Measurements from ENCODE around the gene SLC25A45.

Gene SLC25A45

DNA sequence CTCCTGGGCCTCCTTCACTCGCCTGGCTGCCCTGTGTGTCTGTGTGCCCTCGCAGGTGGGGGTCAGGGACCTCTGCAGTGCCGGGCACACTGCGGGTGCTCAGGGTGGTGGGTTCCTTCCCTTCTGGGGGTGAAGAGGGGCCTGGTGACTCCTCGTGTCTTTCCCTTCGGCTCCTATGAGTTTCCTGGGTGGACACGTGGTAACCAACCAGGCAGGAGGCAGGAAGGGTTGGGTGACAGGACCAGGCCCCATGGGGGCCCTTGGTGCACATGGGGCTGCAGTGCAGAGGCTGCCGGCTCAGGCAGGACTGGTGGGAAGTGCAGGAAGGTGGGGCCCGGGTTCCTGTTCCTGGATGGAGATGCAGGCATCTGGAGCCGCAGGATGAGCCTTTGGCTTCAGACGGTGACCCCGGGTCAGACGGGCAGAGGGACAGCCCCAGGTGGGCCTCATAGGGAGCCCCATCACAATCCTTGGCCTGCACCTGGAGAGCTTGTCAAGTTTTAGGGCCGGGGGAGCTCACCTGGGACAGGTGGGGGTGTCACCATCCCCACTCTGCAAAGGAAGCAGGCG is 13.6 kb upstream of the SLC25A45 start:
- Histone ChIP-seq H3K9me3 (ENCODE audit: control insufficient read depth in 2 of 2, low read length in 2 of 2) (no peaks in the 10 kb centered on the region), H3K9ac (ENCODE audit: low read depth in 1 of 2, low read length in 2 of 2) (no peak overlapping the region), H3K4me3 (ENCODE audit: low read length in 2 of 2) (no peak overlapping the region), H3K27me3 (ENCODE audit: control insufficient read depth in 2 of 2, insufficient read depth in 2 of 2, low read length in 2 of 2) (no peaks in the 10 kb centered on the region), H3K36me3 (ENCODE audit: control insufficient read depth in 2 of 2, insufficient read depth in 2 of 2, low read length in 2 of 2) (peaks cover 52 to 62% of the 10 kb centered on the region in 2 donors), H3K27ac (ENCODE audit: low read depth in 2 of 2, low read length in 2 of 2) (no peak overlapping the region), H3K4me1 (ENCODE audit: control insufficient read depth in 2 of 2, insufficient read depth in 2 of 2, low read length in 2 of 2) (peaks cover 4 to 10% of the 10 kb centered on the region in 2 donors)

DNA sequence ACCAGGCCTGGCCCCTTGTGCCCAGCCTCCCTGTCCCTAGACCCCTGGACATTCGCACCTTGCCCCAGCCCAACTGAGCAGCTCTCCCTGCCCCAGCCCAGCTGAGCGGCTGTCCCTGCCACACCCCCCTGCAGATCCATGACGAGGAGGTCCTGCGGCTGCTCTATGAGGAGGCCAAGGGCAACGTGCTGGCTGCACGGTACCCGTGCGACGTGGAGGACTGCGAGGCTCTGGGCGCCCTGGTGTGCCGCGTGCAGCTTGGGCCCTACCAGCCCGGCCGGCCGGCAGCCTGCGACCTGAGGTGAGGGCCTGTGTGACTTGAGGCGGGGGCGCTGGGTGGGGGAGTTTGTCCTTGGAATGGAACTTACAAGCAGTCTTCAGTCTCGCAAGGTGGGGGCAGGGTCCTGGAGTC is 11.7 kb upstream of the SLC25A45 start:
- Histone ChIP-seq H3K36me3 (ENCODE audit: control insufficient read depth in 2 of 2, insufficient read depth in 2 of 2, low read length in 2 of 2) (peaks cover 42 to 47% of the 10 kb centered on the region in 2 donors), H3K4me3 (ENCODE audit: low read length in 2 of 2) (no peak overlapping the region), H3K27ac (ENCODE audit: low read depth in 2 of 2, low read length in 2 of 2) (no peak overlapping the region), H3K9me3 (ENCODE audit: control insufficient read depth in 2 of 2, low read length in 2 of 2) (no peaks in the 10 kb centered on the region), H3K4me1 (ENCODE audit: control insufficient read depth in 2 of 2, insufficient read depth in 2 of 2, low read length in 2 of 2) (peaks cover 7 to 9% of the 10 kb centered on the region in 2 donors), H3K27me3 (ENCODE audit: control insufficient read depth in 2 of 2, insufficient read depth in 2 of 2, low read length in 2 of 2) (no peaks in the 10 kb centered on the region), H3K9ac (ENCODE audit: low read depth in 1 of 2, low read length in 2 of 2) (no peak overlapping the region)

DNA sequence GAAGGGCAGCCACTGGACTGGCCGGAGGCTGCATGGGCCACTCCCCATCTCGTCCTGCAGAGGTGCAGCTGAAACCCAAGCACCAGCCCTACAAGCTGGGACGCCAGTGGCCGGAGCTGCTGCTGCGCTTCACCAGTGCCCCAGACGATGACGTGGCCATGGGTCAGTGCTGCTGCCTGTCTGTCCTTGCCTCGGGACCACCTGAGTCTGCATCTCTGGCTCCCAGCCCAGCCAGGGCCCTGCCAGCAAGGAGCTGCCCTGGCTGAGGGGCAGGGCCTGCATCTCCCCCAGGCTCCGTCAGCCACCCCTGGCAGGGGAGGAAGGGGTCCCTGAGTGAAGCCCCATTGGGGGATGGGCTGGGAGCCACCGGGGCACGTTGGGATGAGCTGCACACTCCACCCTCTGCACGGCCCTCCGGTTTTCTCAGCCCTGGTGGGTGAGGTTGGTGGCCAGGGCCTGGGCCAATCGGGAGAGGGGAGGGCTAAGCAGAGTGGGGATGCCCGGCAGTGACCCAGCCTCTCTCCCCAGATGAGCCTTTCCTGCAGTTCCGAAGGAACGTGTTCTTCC is 11.2 kb upstream of the SLC25A45 start:
- no peaks in the 10 kb centered on the region for H3K27me3 ChIP-seq (ENCODE audit: control insufficient read depth in 2 of 2, insufficient read depth in 2 of 2, low read length in 2 of 2)
- peaks cover 39 to 52% of the 10 kb centered on the region in 2 donors for H3K36me3 ChIP-seq (ENCODE audit: control insufficient read depth in 2 of 2, insufficient read depth in 2 of 2, low read length in 2 of 2)
- no peak overlapping the region for H3K9ac ChIP-seq (ENCODE audit: low read depth in 1 of 2, low read length in 2 of 2)
- no peak overlapping the region for H3K27ac ChIP-seq (ENCODE audit: low read depth in 2 of 2, low read length in 2 of 2)
- H3K4me3 ChIP-seq (ENCODE audit: low read length in 2 of 2): no peak overlapping the region
- H3K4me1 ChIP-seq (ENCODE audit: control insufficient read depth in 2 of 2, insufficient read depth in 2 of 2, low read length in 2 of 2): peaks cover 7 to 14% of the 10 kb centered on the region in 2 donors
- H3K9me3 ChIP-seq (ENCODE audit: control insufficient read depth in 2 of 2, low read length in 2 of 2): no peaks in the 10 kb centered on the region

DNA sequence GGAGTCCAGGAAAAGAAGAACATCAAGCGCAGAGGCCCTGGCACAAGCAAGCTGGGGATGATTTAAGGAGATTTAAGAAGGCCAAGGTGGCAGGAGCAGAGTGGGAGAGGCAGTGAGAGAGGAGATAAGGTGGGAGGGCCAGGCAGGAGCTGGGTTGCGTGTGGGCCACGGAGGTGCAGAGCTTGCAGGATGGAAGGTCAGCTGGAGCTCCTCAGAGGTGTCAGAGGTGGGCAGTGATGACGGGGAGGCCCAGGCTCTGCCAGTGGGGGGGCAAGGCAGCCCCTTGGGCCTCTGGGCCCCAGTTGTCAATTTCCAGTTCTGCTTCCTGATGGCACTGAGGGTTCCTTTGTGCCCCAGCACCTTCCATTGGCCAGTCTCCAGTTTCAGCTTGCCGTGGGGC is 10.5 kb upstream of the SLC25A45 start:
- Histone ChIP-seq H3K27me3 (ENCODE audit: control insufficient read depth in 2 of 2, insufficient read depth in 2 of 2, low read length in 2 of 2) (no peaks in the 10 kb centered on the region), H3K9me3 (ENCODE audit: control insufficient read depth in 2 of 2, low read length in 2 of 2) (no peaks in the 10 kb centered on the region), H3K4me1 (ENCODE audit: control insufficient read depth in 2 of 2, insufficient read depth in 2 of 2, low read length in 2 of 2) (peaks cover 7 to 21% of the 10 kb centered on the region in 2 donors), H3K27ac (ENCODE audit: low read depth in 2 of 2, low read length in 2 of 2) (no peak overlapping the region), H3K36me3 (ENCODE audit: control insufficient read depth in 2 of 2, insufficient read depth in 2 of 2, low read length in 2 of 2) (peaks cover 33 to 46% of the 10 kb centered on the region in 2 donors), H3K9ac (ENCODE audit: low read depth in 1 of 2, low read length in 2 of 2) (no peak overlapping the region), H3K4me3 (ENCODE audit: low read length in 2 of 2) (no peak overlapping the region)

DNA sequence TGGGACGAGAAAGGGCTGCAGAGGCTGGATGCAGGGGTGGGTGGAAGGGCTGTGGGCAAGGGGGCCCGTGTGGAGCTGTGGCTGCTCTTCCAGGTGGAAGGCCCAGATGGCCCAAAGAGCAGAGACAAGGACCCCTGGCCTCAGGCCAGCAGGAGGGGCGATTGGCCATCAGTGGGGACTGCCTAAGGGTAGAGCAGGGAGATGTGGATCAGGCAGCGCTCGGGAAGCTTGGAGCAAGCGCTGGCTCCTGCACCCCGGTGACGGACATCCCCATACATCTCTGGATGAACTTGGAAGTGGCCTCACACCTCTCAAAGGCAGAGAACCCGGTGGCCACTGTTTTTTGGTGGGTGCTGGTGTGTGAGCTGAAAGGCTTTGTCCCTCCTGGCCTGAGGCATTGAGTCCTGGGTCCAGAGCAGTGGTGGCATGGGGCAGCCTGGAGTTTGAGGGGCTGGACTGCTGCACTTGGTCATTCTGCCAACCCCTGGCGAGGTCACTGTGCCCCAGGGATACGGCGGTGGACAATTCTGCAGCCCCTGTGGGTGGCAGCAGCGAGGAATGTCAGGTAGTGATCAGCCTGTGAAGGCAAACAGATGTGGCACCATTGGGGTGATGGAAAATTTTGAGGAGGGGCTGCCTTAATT is 9.9 kb upstream of the SLC25A45 start:
- Histone ChIP-seq H3K4me1 (ENCODE audit: control insufficient read depth in 2 of 2, insufficient read depth in 2 of 2, low read length in 2 of 2) (peaks cover 8 to 23% of the 10 kb centered on the region in 2 donors), H3K27ac (ENCODE audit: low read depth in 2 of 2, low read length in 2 of 2) (no peak overlapping the region), H3K9me3 (ENCODE audit: control insufficient read depth in 2 of 2, low read length in 2 of 2) (no peaks in the 10 kb centered on the region), H3K27me3 (ENCODE audit: control insufficient read depth in 2 of 2, insufficient read depth in 2 of 2, low read length in 2 of 2) (no peaks in the 10 kb centered on the region), H3K36me3 (ENCODE audit: control insufficient read depth in 2 of 2, insufficient read depth in 2 of 2, low read length in 2 of 2) (peaks cover 30 to 43% of the 10 kb centered on the region in 2 donors), H3K4me3 (ENCODE audit: low read length in 2 of 2) (no peak overlapping the region), H3K9ac (ENCODE audit: low read depth in 1 of 2, low read length in 2 of 2) (no peak overlapping the region)

DNA sequence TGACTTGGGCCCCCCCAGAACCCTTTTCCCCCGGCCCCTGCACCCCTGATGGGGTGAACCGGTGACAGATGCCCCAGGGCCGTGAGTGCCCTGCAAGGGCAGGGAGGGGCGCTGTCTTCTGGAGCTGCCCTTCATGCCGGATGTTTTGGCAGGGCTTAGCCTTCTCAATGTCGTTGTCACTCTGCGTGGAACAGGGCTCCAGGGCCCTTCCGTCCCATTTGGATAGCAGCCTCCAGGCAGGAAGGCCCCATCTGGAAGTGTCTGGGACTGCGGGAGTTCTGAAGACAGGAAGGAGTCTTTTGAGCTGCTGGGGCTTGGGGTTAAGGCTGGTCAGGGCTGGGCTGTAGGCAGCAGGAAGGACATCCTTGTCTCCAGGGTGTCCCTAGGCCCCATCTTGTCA is 8.6 kb upstream of the SLC25A45 start:
- peaks cover 16 to 32% of the 10 kb centered on the region in 2 donors for H3K4me1 ChIP-seq (ENCODE audit: control insufficient read depth in 2 of 2, insufficient read depth in 2 of 2, low read length in 2 of 2)
- H3K9me3 ChIP-seq (ENCODE audit: control insufficient read depth in 2 of 2, low read length in 2 of 2): no peaks in the 10 kb centered on the region
- no peak overlapping the region for H3K4me3 ChIP-seq (ENCODE audit: low read length in 2 of 2)
- H3K27ac ChIP-seq (ENCODE audit: low read depth in 2 of 2, low read length in 2 of 2): peak overlapping the region in 1 of 2 donors; percentile 38
- H3K36me3 ChIP-seq (ENCODE audit: control insufficient read depth in 2 of 2, insufficient read depth in 2 of 2, low read length in 2 of 2): peaks cover 25 to 33% of the 10 kb centered on the region in 2 donors
- no peak overlapping the region for H3K9ac ChIP-seq (ENCODE audit: low read depth in 1 of 2, low read length in 2 of 2)
- H3K27me3 ChIP-seq (ENCODE audit: control insufficient read depth in 2 of 2, insufficient read depth in 2 of 2, low read length in 2 of 2): no peaks in the 10 kb centered on the region

DNA sequence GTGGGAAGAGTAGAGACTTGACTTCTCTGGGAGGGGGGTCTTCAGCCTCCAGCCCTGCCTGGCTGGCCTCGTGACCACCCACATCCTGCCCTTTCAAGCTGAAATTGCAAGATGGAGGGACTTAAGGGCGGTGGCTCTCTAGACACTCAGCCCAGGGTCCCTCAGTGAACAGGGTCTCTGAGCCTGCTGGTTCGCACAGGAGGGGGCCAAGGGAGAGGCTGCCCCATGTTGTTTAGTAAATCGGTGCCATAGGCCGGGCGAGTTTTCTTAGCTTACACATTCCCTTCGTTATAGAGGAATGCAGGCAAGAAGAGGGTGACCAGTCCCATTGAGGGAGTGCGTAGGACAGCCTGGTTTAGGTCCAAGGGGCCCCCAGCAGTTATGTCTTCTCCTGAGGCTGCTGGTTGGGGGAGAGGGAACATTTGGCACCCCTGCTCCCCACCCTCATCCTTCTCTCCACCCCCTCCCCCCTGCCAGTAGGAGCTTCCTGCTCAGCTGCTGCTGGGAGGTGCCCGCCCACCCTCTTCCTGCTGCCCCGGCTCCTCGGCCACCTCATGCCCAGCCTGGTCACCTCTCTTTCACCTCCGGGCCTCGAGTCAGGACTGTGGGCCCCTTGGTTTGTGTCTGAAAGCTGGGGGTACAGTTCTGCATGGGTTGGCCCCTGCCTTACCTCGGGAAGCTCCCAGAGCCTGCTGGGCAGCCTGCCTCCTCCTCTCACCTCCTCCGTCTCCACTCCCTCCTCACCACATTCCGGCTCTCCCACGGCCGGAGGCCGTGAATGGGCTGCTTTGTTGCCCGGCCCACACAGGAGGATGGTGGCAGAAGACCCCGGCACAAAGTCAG is 7.9 kb upstream of the SLC25A45 start:
- no peak overlapping the region for H3K9ac ChIP-seq (ENCODE audit: low read depth in 1 of 2, low read length in 2 of 2)
- peak overlapping the region in 1 of 2 donors; percentile 45 for H3K27ac ChIP-seq (ENCODE audit: low read depth in 2 of 2, low read length in 2 of 2)
- H3K4me3 ChIP-seq (ENCODE audit: low read length in 2 of 2): no peak overlapping the region
- no peaks in the 10 kb centered on the region for H3K27me3 ChIP-seq (ENCODE audit: control insufficient read depth in 2 of 2, insufficient read depth in 2 of 2, low read length in 2 of 2)
- no peaks in the 10 kb centered on the region for H3K9me3 ChIP-seq (ENCODE audit: control insufficient read depth in 2 of 2, low read length in 2 of 2)
- peaks cover 20 to 29% of the 10 kb centered on the region in 2 donors for H3K36me3 ChIP-seq (ENCODE audit: control insufficient read depth in 2 of 2, insufficient read depth in 2 of 2, low read length in 2 of 2)
- peaks cover 19 to 35% of the 10 kb centered on the region in 2 donors for H3K4me1 ChIP-seq (ENCODE audit: control insufficient read depth in 2 of 2, insufficient read depth in 2 of 2, low read length in 2 of 2)

DNA sequence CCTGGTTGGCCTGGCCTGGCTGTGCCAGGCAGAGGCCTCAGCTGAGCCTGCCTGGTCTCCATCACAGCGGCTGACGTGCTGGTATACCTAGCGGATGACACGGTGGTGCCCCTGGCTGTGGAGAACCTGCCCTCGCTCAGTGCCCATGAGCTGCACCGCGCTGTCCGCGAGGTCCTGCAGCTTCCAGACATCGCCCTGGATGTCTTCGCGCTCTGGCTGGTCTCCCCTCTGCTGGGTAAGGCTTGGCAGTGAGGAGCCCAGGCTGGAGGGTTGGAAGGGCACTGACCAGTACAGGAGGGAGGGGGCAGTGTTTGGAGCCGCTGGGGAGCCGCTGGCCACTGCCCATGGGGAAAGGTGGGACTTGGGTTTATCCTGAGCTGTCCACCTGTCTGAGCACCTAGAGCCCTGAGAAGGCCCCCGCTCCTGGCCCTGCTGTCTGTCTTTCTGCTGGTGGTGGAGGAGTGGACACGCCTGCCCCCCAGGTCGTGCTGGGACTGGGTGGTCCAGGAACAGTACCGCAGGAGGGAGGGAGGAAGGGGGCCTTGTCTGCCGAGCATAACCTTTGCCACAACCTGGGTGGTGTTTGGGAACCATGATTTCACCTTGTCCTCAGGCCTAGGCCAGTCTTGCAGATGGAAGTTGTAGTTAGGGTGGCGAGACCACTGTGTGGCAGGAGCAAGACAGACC is 7.0 kb upstream of the SLC25A45 start:
- no peak overlapping the region for H3K9ac ChIP-seq (ENCODE audit: low read depth in 1 of 2, low read length in 2 of 2)
- H3K27ac ChIP-seq (ENCODE audit: low read depth in 2 of 2, low read length in 2 of 2): peak overlapping the region in 1 of 2 donors; percentile 45
- peaks cover 17 to 26% of the 10 kb centered on the region in 2 donors for H3K36me3 ChIP-seq (ENCODE audit: control insufficient read depth in 2 of 2, insufficient read depth in 2 of 2, low read length in 2 of 2)

DNA sequence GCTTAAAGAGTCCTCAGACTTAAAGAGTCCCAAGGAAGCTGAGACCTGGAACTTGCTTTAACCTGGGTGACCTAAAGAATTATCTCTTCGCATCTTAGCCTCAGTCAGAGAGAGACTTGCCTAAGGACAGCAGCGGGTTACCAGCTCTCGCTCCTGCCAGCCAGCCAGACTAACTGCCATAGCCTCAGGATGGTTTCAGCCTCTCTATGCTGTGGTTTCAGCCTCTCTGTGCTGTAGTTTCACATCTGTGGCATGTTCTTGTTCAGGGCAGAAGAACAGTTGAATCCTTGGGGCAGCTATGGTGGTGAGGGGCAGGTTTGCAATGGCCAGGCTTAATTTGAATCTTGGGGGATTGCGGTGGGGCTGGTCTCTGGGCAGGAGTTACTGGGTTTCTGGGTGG is 6.3 kb upstream of the SLC25A45 start:
- peak overlapping the region in 1 of 2 donors; percentile 37 for H3K4me3 ChIP-seq (ENCODE audit: low read length in 2 of 2)
- H3K27me3 ChIP-seq (ENCODE audit: control insufficient read depth in 2 of 2, insufficient read depth in 2 of 2, low read length in 2 of 2): no peaks in the 10 kb centered on the region
- no peak overlapping the region for H3K27ac ChIP-seq (ENCODE audit: low read depth in 2 of 2, low read length in 2 of 2)
- peaks cover 24 to 43% of the 10 kb centered on the region in 2 donors for H3K4me1 ChIP-seq (ENCODE audit: control insufficient read depth in 2 of 2, insufficient read depth in 2 of 2, low read length in 2 of 2)
- H3K9ac ChIP-seq (ENCODE audit: low read depth in 1 of 2, low read length in 2 of 2): no peak overlapping the region
- H3K36me3 ChIP-seq (ENCODE audit: control insufficient read depth in 2 of 2, insufficient read depth in 2 of 2, low read length in 2 of 2): peaks cover 10 to 19% of the 10 kb centered on the region in 2 donors
- no peaks in the 10 kb centered on the region for H3K9me3 ChIP-seq (ENCODE audit: control insufficient read depth in 2 of 2, low read length in 2 of 2)

More for the DNA sequence above, 7.0 kb upstream of the SLC25A45 start:
- Histone ChIP-seq H3K4me3 (ENCODE audit: low read length in 2 of 2) (no peak overlapping the region), H3K4me1 (ENCODE audit: control insufficient read depth in 2 of 2, insufficient read depth in 2 of 2, low read length in 2 of 2) (peaks cover 20 to 42% of the 10 kb centered on the region in 2 donors), H3K9me3 (ENCODE audit: control insufficient read depth in 2 of 2, low read length in 2 of 2) (no peaks in the 10 kb centered on the region), H3K27me3 (ENCODE audit: control insufficient read depth in 2 of 2, insufficient read depth in 2 of 2, low read length in 2 of 2) (no peaks in the 10 kb centered on the region)
